ENCODE measurements around the gene SLC26A11.

DNA sequence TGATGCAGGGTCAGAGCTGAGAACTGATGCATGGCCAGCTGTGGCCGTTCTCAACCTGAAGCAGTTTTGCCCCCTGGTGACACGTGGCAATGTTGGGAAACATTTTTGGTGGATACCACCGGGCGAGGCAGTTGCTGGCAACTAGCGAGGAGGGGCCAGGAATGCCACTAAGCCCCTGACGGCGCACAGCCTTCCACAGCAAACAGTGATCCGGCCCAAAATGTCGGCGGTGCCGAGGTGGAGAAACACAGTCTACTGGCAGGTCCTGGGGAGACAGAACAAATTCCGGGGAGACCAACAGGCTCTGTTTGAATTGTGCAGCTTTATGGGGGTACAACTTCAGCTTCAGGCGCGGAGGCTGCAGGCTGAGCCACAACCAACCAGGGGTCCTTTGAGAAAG lies 8.2 kb downstream of the SLC26A11 start:
- TF ChIP-seq, protein P1, sequence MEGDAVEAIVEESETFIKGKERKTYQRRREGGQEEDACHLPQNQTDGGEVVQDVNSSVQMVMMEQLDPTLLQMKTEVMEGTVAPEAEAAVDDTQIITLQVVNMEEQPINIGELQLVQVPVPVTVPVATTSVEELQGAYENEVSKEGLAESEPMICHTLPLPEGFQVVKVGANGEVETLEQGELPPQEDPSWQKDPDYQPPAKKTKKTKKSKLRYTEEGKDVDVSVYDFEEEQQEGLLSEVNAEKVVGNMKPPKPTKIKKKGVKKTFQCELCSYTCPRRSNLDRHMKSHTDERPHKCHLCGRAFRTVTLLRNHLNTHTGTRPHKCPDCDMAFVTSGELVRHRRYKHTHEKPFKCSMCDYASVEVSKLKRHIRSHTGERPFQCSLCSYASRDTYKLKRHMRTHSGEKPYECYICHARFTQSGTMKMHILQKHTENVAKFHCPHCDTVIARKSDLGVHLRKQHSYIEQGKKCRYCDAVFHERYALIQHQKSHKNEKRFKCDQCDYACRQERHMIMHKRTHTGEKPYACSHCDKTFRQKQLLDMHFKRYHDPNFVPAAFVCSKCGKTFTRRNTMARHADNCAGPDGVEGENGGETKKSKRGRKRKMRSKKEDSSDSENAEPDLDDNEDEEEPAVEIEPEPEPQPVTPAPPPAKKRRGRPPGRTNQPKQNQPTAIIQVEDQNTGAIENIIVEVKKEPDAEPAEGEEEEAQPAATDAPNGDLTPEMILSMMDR (IDR thresholded peaks at IDR 0.05): no peak
- no peak for TF ChIP-seq EP300 (IDR thresholded peaks at IDR 0.05)
